RWPE1 (cell line): ENCODE results near the gene CD300E.
"Not testable (repeated sequence)": the region's sequence is repeated elsewhere in the genome, so short reads cannot be mapped to it uniquely, and the experiment has no call there.

ENCODE experiments used
- CTCF ChIA-PET: fragments of 350-600 bp; sonication (Branson Sonifier 250); formaldehyde crosslinking; extraction: SDS; loops from one replicate; lab custom pipeline; 2021; lab: Yijun Ruan, JAX
- POLR2A ChIA-PET: fragments of 400-600 bp; formaldehyde crosslinking; extraction: SDS; loops from one replicate; lab custom pipeline; 2020; ENCODE audit warnings: antibody characterized with exemption; ENCODE audit not compliant: low non-redundant PET; lab: Yijun Ruan, JAX
- DNase-seq: peaks from one replicate; pipeline ENCODE4 v3.0.0; 2012; ENCODE audit warnings: low spot score
- H3K27ac ChIP-seq: fragments of 450-650 bp; 2 replicates; pipeline ENCODE4 v1.5.1; 2017
- CTCF ChIP-seq: fragments of 450-650 bp; conservative IDR thresholded peaks from 2 replicates; pipeline ENCODE4 v1.5.1; 2017; ENCODE audit warnings: low read depth, mild to moderate bottlenecking

CD300E gene

DNA sequence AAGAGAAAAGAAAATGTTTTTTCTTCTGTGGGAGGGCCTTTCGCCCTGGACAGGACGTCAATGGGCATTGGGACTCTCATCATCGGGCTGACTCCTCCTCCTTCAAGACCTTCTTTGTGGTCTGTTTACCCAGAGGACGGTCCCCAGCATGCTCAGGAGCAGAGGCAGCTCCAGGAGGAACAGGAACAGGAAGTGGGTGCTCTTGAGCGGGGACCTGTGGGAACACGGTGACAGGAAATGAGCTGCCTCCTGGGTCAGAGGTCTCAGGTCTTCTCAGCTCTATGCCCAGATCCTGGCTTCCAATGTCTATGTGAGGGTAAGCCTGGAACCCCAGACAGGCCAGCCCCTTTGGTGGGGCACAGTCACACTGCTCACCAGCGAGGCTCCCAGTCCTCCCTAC lies 43.6 kb downstream of the CD300E start:
- peak overlapping the region; percentile 4; the same call in 1 of the 2 replicates for H3K27ac ChIP-seq
- ChIA-PET POLR2A (no interaction called here), CTCF (interaction anchor here (0.7 kb wide), 1 partner anchor 790 kb away, joined by 3 read pairs; no protein-coding TSS in a partner anchor)
- no peak for DNase-seq
- TF ChIP-seq CTCF = no peak

- no peak for DNase-seq
- CTCF ChIA-PET = interaction anchor here (0.6 to 0.7 kb wide), 2 partner anchors 183 to 789 kb away, joined by 3 read pairs; no protein-coding TSS in a partner anchor
- POLR2A ChIA-PET = no interaction called here
- no peak overlapping the region for H3K27ac ChIP-seq
- TF ChIP-seq CTCF = no peak
Observed at GRCh38 chr17:74578979-74579378, 44.6 kb downstream of the CD300E start.

- CTCF ChIA-PET = interaction anchor here (1.2 kb wide), 1 partner anchor 8 kb away, joined by 3 read pairs; no protein-coding TSS in a partner anchor
- H3K27ac ChIP-seq = no peak overlapping the region
- DNase-seq = no peak
- no peak for TF ChIP-seq CTCF
- POLR2A ChIA-PET = no interaction called here
Observed at GRCh38 chr17:74574489-74575142, 48.9 kb downstream of the CD300E start.

- CTCF ChIA-PET, POLR2A ChIA-PET, DNase-seq, H3K27ac ChIP-seq: not testable (repeated sequence)
Observed at GRCh38 chr17:74573635-74574034, 49.9 kb downstream of the CD300E start.

- no peak for TF ChIP-seq CTCF
- POLR2A ChIA-PET = no interaction called here
Observed at GRCh38 chr17:74573169-74573568, 50.4 kb downstream of the CD300E start.

GRCh38 chr17:74571621-74572270 lies 51.8 kb downstream of the CD300E start:
- no peak overlapping the region for H3K27ac ChIP-seq
- no peak for DNase-seq
- POLR2A ChIA-PET = no interaction called here
- no peak for TF ChIP-seq CTCF
- CTCF ChIA-PET = no interaction called here

More at GRCh38 chr17:74573169-74573568, 50.4 kb downstream of the CD300E start:
- DNase-seq = no peak
- CTCF ChIA-PET = no interaction called here
- no peak overlapping the region for H3K27ac ChIP-seq
